Neural progenitor cell (in vitro differentiated cells): ENCODE data around the gene HYAL2. TPM values are rescaled to one million over a fixed set of nuclear protein-coding genes. Genes with fewer than 3 reads are reported as not detected.

ENCODE experiments used
- DNase-seq: peaks from one replicate; pipeline ENCODE4 v3.0.0-alpha.2; 2016; ENCODE audit warnings: low spot score
- H2AFZ ChIP-seq: fragments of 200-600 bp; sonication (generic); replicated peaks from 2 replicates; pipeline ENCODE4 v1.6.1; 2016; ENCODE audit warnings: antibody characterized with exemption
- H3F3A ChIP-seq: fragments of 200-600 bp; sonication (generic); 2 replicates; pipeline ENCODE4 v1.6.1; 2016; ENCODE audit warnings: antibody characterized with exemption, low read depth
- H3K27ac ChIP-seq: fragments of 200-600 bp; sonication (generic); 2 replicates; pipeline ENCODE4 v1.5.1; 2016; ENCODE audit warnings: mild to moderate bottlenecking
- H3K27me3 ChIP-seq: fragments of 200-600 bp; sonication (generic); 2 replicates; pipeline ENCODE4 v1.6.1; 2016; ENCODE audit warnings: mild to moderate bottlenecking, moderate library complexity
- H3K36me3 ChIP-seq: fragments of 200-600 bp; sonication (generic); 2 replicates; pipeline ENCODE4 v1.5.1; 2016
- H3K4me1 ChIP-seq: fragments of 200-600 bp; sonication (generic); 2 replicates; pipeline ENCODE4 v1.6.1; 2016; ENCODE audit warnings: mixed run types
- H3K4me2 ChIP-seq: fragments of 200-600 bp; sonication (generic); 2 replicates; pipeline ENCODE4 v1.6.1; 2016
- H3K4me3 ChIP-seq: fragments of 200-600 bp; sonication (generic); 2 replicates; pipeline ENCODE4 v1.5.1; 2016
- H3K79me2 ChIP-seq: fragments of 200-600 bp; sonication (generic); 2 replicates; pipeline ENCODE4 v1.6.1; 2016; ENCODE audit warnings: low read depth
- H3K9ac ChIP-seq: fragments of 200-600 bp; sonication (generic); 2 replicates; pipeline ENCODE4 v1.6.1; 2016
- H3K9me3 ChIP-seq: fragments of 200-600 bp; sonication (generic); 2 replicates; pipeline ENCODE4 v1.5.1; 2016; ENCODE audit warnings: low read depth
- H4K20me1 ChIP-seq: fragments of 200-600 bp; sonication (generic); 2 replicates; pipeline ENCODE4 v1.6.1; 2016; ENCODE audit warnings: low read depth
- H3K27ac Mint-ChIP-seq: 3 replicates; pipeline ENCODE4 v1.8.0; 2021; ENCODE audit warnings: mixed read lengths
- H3K27me3 Mint-ChIP-seq: 2 replicates; pipeline ENCODE4 v1.8.0; 2022; ENCODE audit warnings: low read depth, mild to moderate bottlenecking, inconsistent platforms, moderate library complexity, mixed read lengths; ENCODE audit not compliant: insufficient read depth
- H3K36me3 Mint-ChIP-seq: 3 replicates; pipeline ENCODE4 v1.8.0; 2021; ENCODE audit warnings: mixed read lengths
- H3K4me1 Mint-ChIP-seq: 3 replicates; pipeline ENCODE4 v1.8.0; 2021; ENCODE audit warnings: mixed read lengths
- H3K4me3 Mint-ChIP-seq: 3 replicates; pipeline ENCODE4 v1.8.0; 2021; ENCODE audit warnings: mild to moderate bottlenecking, moderate library complexity, mixed read lengths
- H3K9me3 Mint-ChIP-seq: 3 replicates; pipeline ENCODE4 v1.8.0; 2020; ENCODE audit warnings: mixed read lengths
- CTCF ChIP-seq: fragments of 200-600 bp; sonication (generic); IDR thresholded peaks from 2 replicates; pipeline ENCODE4 v1.5.1; 2017; ENCODE audit warnings: antibody characterized with exemption, mild to moderate bottlenecking
- EZH2 ChIP-seq: fragments of 200-600 bp; sonication (generic); IDR thresholded peaks from 2 replicates; pipeline ENCODE4 v1.6.1; 2017; ENCODE audit warnings: antibody characterized with exemption, mild to moderate bottlenecking, moderate library complexity
- EZH2phosphoT487 ChIP-seq: fragments of 200-600 bp; sonication (generic); IDR thresholded peaks from 2 replicates; pipeline ENCODE4 v1.6.1; 2017; ENCODE audit warnings: antibody characterized with exemption
- total RNA-seq: library from RNA; depleted of rRNA; stranded (reverse); fragments of >200 nt; gene quantifications from 2 replicates; pipeline ENCODE4 v1.2.3, GENCODE V29; 2015; ENCODE audit warnings: low replicate concordance

Gene HYAL2
- total RNA-seq, 1 donor from 2014 or later = 38.9 TPM

- Histone ChIP-seq H3K79me2 (peaks cover 19% of the 10 kb centered on the region), H3F3A (peaks cover 32% of the 10 kb centered on the region), H3K27ac (no peak within 1 kb of the TSS), H4K20me1 (peaks cover 15% of the 10 kb centered on the region), H3K9ac (peak within 1 kb of the TSS; percentile 78), H3K4me2 (peak within 1 kb of the TSS; percentile 96), H2AFZ (peak within 1 kb of the TSS; percentile 3), H3K9me3 (no peaks in the 10 kb centered on the region), H3K36me3 (no peaks in the 10 kb centered on the region), H3K4me1 (peaks cover 10% of the 10 kb centered on the region), H3K27me3 (no peaks in the 10 kb centered on the region), H3K4me3 (peak within 1 kb of the TSS; percentile 82)
- peak within 1 kb of the TSS; percentile 50 for H3K27ac Mint-ChIP-seq
- peak; percentile 99 for DNase-seq
- no peaks in the 10 kb centered on the region for H3K9me3 Mint-ChIP-seq
- peaks cover 26% of the 10 kb centered on the region for H3K4me1 Mint-ChIP-seq
- TF ChIP-seq EZH2 = no peak
- TF ChIP-seq EZH2phosphoT487 = no peak
- TF ChIP-seq CTCF = no peak
- H3K4me3 Mint-ChIP-seq = peak within 1 kb of the TSS; percentile 95
- peaks cover 2% of the 10 kb centered on the region for H3K36me3 Mint-ChIP-seq
- H3K27me3 Mint-ChIP-seq = peaks cover 6% of the 10 kb centered on the region
Observed at GRCh38 chr3:50327943-50328691, 5.6 kb upstream of the HYAL2 start, which contains the start of gene TUSC2. Gene TUSC2, minus strand, starts transcription at chr3:50328223. Its CDS starts 124 bp downstream, at chr3:50328099.

- Histone ChIP-seq H3K27me3 (no peaks in the 10 kb centered on the region), H3F3A (peaks cover 38% of the 10 kb centered on the region), H3K4me2 (peak overlapping the region; percentile 96), H2AFZ (no peak overlapping the region), H3K27ac (no peak overlapping the region), H3K36me3 (no peaks in the 10 kb centered on the region), H3K4me1 (peaks cover 18% of the 10 kb centered on the region), H3K79me2 (peaks cover 17% of the 10 kb centered on the region), H4K20me1 (peaks cover 12% of the 10 kb centered on the region), H3K9me3 (no peaks in the 10 kb centered on the region), H3K4me3 (peak overlapping the region; percentile 82), H3K9ac (peak overlapping the region; percentile 78)
- Mint-ChIP-seq H3K4me1 (peaks cover 35% of the 10 kb centered on the region), H3K27ac (no peak overlapping the region), H3K9me3 (no peaks in the 10 kb centered on the region), H3K36me3 (peaks cover 2% of the 10 kb centered on the region), H3K4me3 (peak overlapping the region; percentile 95), H3K27me3 (peaks cover 6% of the 10 kb centered on the region)
- no peak for TF ChIP-seq EZH2
- no peak for TF ChIP-seq CTCF
- TF ChIP-seq EZH2phosphoT487 = no peak
- no peak for DNase-seq
Observed at GRCh38 chr3:50327129-50327528, 4.6 kb upstream of the HYAL2 start.

- H3K4me1 ChIP-seq = peaks cover 20% of the 10 kb centered on the region
- Mint-ChIP-seq H3K27me3 (peaks cover 5% of the 10 kb centered on the region), H3K36me3 (peaks cover 1% of the 10 kb centered on the region), H3K9me3 (no peaks in the 10 kb centered on the region), H3K27ac (no peak overlapping the region), H3K4me3 (peak overlapping the region; percentile 95), H3K4me1 (peaks cover 35% of the 10 kb centered on the region)
- H4K20me1 ChIP-seq = peaks cover 12% of the 10 kb centered on the region
- peaks cover 17% of the 10 kb centered on the region for H3K79me2 ChIP-seq
- H3K9me3 ChIP-seq = no peaks in the 10 kb centered on the region
- TF ChIP-seq CTCF (no peak), EZH2phosphoT487 (no peak), EZH2 (no peak)
- H3K4me3 ChIP-seq = no peak overlapping the region
- no peaks in the 10 kb centered on the region for H3K36me3 ChIP-seq
- no peak overlapping the region for H2AFZ ChIP-seq
- H3K9ac ChIP-seq = no peak overlapping the region
- peaks cover 42% of the 10 kb centered on the region for H3F3A ChIP-seq
- H3K4me2 ChIP-seq = no peak overlapping the region
- no peak for DNase-seq
- H3K27me3 ChIP-seq = no peaks in the 10 kb centered on the region
- no peak overlapping the region for H3K27ac ChIP-seq
Observed at GRCh38 chr3:50326182-50326541, 3.6 kb upstream of the HYAL2 start.
